Measurements from ENCODE around the gene SRC. TPM values are rescaled to one million over a fixed set of nuclear protein-coding genes. Genes with fewer than 3 reads are reported as not detected.

SRC gene
- total RNA-seq, 1 experiment from 2014 or later, result 55.6 TPM

DNA sequence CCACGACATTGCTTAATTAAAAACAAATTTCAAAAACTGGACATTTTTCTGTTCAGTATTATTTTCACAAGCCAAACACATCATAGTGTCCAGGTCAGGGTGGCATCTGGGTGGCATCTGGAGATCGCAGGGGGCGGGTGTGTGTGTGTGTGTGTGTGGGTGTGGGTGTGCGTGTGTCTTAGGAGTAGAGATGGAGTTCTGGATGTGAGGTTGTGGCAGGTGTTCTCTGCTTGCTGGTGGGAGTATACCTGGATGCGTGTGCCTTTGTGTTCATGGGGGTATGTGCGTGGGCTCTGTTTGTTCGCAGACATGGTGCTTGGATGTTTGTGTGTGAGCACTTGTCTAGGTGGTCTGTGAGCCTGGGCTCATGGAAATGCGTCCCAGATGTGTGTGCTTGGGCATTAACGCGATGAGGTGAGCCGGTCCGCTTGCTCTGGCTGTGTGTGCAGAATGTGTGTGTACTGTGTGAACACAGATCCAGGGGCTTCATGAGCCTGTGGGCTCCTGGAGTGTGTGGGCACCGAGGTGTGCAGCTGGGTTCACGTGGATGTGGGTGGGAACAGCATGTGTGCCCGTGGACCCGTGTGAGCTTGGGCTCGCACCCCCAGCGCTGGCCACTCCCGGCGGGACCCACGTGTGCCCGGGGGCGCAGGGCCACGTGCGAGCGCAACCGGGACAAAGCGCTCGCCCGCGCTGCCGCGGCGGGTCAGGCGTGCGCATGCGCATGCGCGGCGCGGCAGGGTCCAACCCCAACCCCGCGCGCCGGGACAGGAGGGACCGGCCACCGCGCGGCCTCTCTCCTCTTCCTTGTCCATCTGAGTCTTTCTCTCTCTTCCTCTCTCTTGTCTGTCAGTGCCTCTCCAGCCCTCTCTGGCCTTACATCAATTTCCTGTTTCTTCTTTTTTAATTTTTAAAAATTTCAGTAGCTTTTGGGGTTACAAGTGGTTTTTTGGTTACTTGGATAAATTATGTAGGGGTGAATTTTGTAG is 60.4 kb downstream of the SRC start:
- no TSS peak for BruUV-seq (replicated peaks)
- Histone ChIP-seq H3F3A (ENCODE audit: low read length, unreplicated experiment) (no peaks in the 10 kb centered on the region), H3K27ac (ENCODE audit: low read length) (no peak overlapping the region), H3K4me2 (ENCODE audit: low read length) (peak overlapping the region; percentile 86), H3K79me2 (ENCODE audit: low read length) (no peaks in the 10 kb centered on the region), H2AFZ (ENCODE audit: low read length) (peak overlapping the region; percentile 98), H3K9me2 (replicated peaks; ENCODE audit: low read length) (no peaks in the 10 kb centered on the region), H3K4me1 (ENCODE audit: insufficient read depth, low read length) (peaks cover 16% of the 10 kb centered on the region), H4K20me1 (ENCODE audit: low read length) (no peaks in the 10 kb centered on the region), H3K4me3 (ENCODE audit: low read length) (peak overlapping the region; percentile 59), H3K27me3 (ENCODE audit: low read length) (no peaks in the 10 kb centered on the region), H3K9ac (ENCODE audit: low read length) (peak overlapping the region; percentile 58), H3K9me3 (ENCODE audit: low read length) (no peaks in the 10 kb centered on the region), H3K36me3 (ENCODE audit: low read depth, low read length) (peaks cover 6% of the 10 kb centered on the region; the same call in 1 of the 2 replicates)
- peak; percentile 73 for ATAC-seq
- TF ChIP-seq, protein P1, sequence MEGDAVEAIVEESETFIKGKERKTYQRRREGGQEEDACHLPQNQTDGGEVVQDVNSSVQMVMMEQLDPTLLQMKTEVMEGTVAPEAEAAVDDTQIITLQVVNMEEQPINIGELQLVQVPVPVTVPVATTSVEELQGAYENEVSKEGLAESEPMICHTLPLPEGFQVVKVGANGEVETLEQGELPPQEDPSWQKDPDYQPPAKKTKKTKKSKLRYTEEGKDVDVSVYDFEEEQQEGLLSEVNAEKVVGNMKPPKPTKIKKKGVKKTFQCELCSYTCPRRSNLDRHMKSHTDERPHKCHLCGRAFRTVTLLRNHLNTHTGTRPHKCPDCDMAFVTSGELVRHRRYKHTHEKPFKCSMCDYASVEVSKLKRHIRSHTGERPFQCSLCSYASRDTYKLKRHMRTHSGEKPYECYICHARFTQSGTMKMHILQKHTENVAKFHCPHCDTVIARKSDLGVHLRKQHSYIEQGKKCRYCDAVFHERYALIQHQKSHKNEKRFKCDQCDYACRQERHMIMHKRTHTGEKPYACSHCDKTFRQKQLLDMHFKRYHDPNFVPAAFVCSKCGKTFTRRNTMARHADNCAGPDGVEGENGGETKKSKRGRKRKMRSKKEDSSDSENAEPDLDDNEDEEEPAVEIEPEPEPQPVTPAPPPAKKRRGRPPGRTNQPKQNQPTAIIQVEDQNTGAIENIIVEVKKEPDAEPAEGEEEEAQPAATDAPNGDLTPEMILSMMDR (conservative IDR thresholded peaks at IDR 0.05; ENCODE audit: low read depth, low read length), result no peak
- TF ChIP-seq EZH2phosphoT487 (IDR thresholded peaks at IDR 0.05; ENCODE audit: borderline replicate concordance, low read length), result no peak
- no peak for TF ChIP-seq EZH2 (IDR thresholded peaks at IDR 0.05; ENCODE audit: low read length, unreplicated experiment)
- ChIA-PET POLR2A (ENCODE audit: unreplicated experiment) (no interaction called here), CTCF (no interaction called here)
- peak; percentile 64 for DNase-seq
- intact Hi-C loops (cut with micrococcal nuclease), result loop anchor here (5.0 kb wide), 1 partner anchor 121 kb away; the partner anchor contains the start of gene BLCAP

DNA sequence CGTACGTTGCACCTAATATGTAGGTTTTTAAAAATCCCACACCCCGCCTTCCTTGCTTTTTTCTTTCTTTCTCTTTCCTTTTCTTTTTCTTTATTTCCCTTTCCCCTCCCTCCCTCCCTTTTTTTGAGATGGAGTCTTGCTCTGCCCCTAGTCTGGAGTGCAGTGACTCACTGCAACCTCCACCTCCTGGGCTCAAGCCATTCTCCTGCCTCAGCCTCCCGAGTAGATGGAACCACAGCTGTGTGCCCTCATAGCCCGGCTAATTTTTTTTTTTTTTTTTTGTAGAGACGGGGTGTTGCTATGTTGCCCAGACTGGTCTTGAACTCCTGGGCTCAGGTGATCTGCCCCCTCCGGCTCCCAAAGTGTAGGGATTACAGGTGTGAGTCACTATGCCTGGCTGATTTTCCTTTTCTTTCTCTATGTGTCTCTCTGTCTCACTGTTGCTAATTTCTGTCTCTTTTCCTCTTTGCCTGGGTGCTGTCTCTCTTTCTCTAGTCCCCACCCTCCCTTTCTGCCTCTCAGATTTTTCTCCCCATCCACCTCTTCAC is 61.2 kb downstream of the SRC start:
- Histone ChIP-seq H3K27me3 (ENCODE audit: low read length) (no peaks in the 10 kb centered on the region), H4K20me1 (ENCODE audit: low read length) (no peaks in the 10 kb centered on the region), H3K79me2 (ENCODE audit: low read length) (no peaks in the 10 kb centered on the region), H3K4me3 (ENCODE audit: low read length) (peak overlapping the region; percentile 59), H3K4me2 (ENCODE audit: low read length) (peak overlapping the region; percentile 86), H3K4me1 (ENCODE audit: insufficient read depth, low read length) (peaks cover 16% of the 10 kb centered on the region), H3F3A (ENCODE audit: low read length, unreplicated experiment) (no peaks in the 10 kb centered on the region), H3K9me3 (ENCODE audit: low read length) (no peaks in the 10 kb centered on the region), H2AFZ (ENCODE audit: low read length) (peak overlapping the region; percentile 98), H3K9ac (ENCODE audit: low read length) (peak overlapping the region; percentile 58; the same call in 1 of the 2 replicates), H3K9me2 (replicated peaks; ENCODE audit: low read length) (no peaks in the 10 kb centered on the region), H3K27ac (ENCODE audit: low read length) (no peak overlapping the region), H3K36me3 (ENCODE audit: low read depth, low read length) (peaks cover 4% of the 10 kb centered on the region; the same call in 1 of the 2 replicates)
- DNase-seq (peak; percentile 38), ATAC-seq (peak; percentile 40)
- intact Hi-C loops (cut with micrococcal nuclease), result loop anchor here (5.0 kb wide), 1 partner anchor 120 kb away; the partner anchor contains the start of gene BLCAP
- BruUV-seq (replicated peaks), result no TSS peak
- TF ChIP-seq, protein P1 (conservative IDR thresholded peaks at IDR 0.05; ENCODE audit: low read depth, low read length), result no peak
- TF ChIP-seq EZH2 (IDR thresholded peaks at IDR 0.05; ENCODE audit: low read length, unreplicated experiment), result no peak
- TF ChIP-seq EZH2phosphoT487 (IDR thresholded peaks at IDR 0.05; ENCODE audit: borderline replicate concordance, low read length), result no peak
- ChIA-PET POLR2A (ENCODE audit: unreplicated experiment) (no interaction called here), CTCF (interaction anchor here (0.7 kb wide), 1 partner anchor 128 kb away, joined by 3 read pairs; no protein-coding TSS in a partner anchor)

Data from PC-3 (cell line).